NCI-H69 (cell line): Measurements from ENCODE around the gene IL17A.
A peak's percentile ranks its signal among the peaks of the same experiment; 100 is the strongest.
"Not testable (repeated sequence)": the region's sequence is repeated elsewhere in the genome, so short reads cannot be mapped to it uniquely, and the experiment has no call there.

Experiments
- DNase-seq: peaks from one replicate; lab custom pipeline; 2025; lab: John Stamatoyannopoulos, UW

Gene IL17A

GRCh38 chr6:52164319-52165094 is 21.7 kb upstream of the IL17A start:
- peak; percentile 35 for DNase-seq

- DNase-seq = no peak
These were observed 18.9 kb upstream of the IL17A start for GRCh38 chr6:52167267-52167666.

GRCh38 chr6:52168351-52168750 is 17.8 kb upstream of the IL17A start:
- DNase-seq = not testable (repeated sequence)

- no peak for DNase-seq
These were observed 12.1 kb upstream of the IL17A start for GRCh38 chr6:52174118-52174517.

- DNase-seq = no peak
These were observed 9.6 kb upstream of the IL17A start for GRCh38 chr6:52176550-52176949.

- DNase-seq = no peak
These were observed 8.2 kb upstream of the IL17A start for GRCh38 chr6:52177961-52178360.

DNA sequence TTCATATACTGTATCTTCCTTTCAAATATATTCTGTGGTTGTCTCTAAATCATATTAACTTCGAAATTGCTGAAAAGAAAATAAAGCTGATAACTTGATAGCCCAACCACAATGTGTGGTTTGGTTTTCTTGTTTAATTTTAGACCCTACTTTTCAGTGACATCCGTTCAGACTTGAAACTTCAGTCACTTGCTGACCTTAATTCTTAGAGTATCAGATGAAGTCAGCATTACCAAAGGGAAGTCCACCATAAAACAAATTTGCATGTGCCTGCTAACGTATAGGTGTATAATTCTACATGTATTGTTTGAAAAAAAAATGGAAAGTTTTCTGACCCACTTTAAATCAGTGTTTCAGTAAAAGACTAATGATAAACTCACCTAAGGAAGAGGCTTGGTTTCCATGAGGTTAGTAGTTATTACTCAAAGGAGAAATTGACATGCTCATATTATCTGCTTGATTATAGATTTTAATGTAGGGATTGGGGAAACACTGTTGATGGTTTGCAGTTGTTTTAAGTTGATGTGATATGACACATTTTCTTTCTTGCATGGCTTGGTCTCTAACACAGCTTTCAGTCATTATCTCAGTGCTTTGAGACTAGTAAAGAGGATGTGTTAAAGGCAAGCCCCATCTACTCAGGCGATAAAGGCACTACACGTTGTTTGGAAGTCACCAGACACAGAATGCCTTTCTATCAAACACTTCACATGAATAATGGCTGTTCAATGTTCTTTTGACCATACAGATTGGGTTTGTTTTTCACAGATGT is 5.2 kb upstream of the IL17A start:
- no peak for DNase-seq

GRCh38 chr6:52183131-52183713 is 3.0 kb upstream of the IL17A start:
- peak; percentile 5 for DNase-seq

DNA sequence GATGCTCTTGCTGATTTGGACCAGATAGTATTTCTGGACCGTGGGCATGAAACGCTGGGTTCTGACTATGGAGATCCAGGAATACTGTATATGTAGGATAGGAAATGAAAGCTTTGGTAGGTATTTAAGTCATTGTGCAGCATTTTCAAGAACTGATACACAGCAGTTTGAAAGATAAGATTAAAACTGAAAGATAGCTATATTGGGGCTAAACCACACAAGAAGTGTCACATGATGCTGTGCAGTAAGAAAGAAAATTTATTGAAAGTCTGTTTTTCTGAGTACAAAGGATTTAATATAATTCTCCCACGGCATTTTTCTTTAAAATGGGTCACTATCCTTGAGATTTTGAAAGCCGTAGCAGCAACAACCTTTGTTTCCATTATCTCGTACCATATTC is 305 bp downstream of the IL17A start:
- DNase-seq = no peak

- no peak for DNase-seq
These were observed 923 bp downstream of the IL17A start for GRCh38 chr6:52187098-52187497.

DNA sequence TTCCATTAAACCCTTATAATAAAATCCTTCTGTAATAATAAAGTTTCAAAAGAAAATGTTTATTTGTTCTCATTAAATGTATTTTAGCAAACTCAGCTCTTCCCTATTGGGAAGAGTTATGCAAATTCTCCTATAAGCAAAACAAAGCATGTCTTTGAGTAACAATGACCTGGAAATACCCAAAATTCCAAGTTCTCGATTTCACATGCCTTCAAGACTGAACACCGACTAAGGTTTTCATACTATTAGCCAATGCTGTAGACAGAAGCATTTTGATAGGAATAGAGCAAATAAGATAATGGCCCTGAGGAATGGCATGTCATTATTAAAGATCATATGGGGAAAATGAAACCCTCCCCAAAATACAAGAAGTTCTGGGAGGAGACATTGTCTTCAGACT is 3.8 kb downstream of the IL17A start:
- no peak for DNase-seq

DNA sequence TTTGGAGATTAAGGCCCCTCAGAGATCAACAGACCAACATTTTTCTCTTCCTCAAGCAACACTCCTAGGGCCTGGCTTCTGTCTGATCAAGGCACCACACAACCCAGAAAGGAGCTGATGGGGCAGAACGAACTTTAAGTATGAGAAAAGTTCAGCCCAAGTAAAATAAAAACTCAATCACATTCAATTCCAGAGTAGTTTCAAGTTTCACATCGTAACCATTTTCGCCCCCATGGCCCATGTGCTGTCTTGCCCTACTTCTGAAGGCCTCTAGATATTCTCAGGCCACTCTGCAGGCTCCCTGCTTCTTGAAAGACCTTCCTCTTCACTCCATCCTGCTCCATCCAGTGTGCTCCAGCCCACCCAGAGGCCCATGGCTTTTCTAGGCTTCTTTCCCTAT is 4.2 kb downstream of the IL17A start:
- no peak for DNase-seq

DNA sequence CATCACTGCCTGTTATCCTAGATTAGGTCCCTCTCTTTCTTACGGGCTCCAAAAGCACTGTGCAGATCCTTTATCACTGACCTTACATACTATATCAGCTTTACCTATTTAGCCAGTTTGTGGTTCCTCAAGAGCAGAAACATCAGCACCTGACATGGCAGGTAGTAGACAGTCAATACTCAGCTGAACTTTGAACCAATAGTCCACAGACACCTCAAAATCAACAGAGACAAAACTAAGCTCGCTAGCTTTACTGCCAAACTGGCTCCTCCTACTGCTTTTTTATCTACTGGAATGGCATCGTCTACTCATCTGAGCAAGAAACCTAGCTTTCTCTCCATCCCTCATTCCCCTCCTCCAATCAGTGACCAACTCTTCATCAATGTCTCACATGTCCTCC is 5.6 kb downstream of the IL17A start:
- DNase-seq = no peak

GRCh38 chr6:52195886-52196285 is 9.7 kb downstream of the IL17A start:
- no peak for DNase-seq

GRCh38 chr6:52200088-52200487 is 13.9 kb downstream of the IL17A start:
- DNase-seq = peak; percentile 5

- DNase-seq = no peak
These were observed 14.9 kb downstream of the IL17A start for GRCh38 chr6:52201046-52201445.

- DNase-seq = no peak
These were observed 15.3 kb downstream of the IL17A start for GRCh38 chr6:52201493-52201892.

DNA sequence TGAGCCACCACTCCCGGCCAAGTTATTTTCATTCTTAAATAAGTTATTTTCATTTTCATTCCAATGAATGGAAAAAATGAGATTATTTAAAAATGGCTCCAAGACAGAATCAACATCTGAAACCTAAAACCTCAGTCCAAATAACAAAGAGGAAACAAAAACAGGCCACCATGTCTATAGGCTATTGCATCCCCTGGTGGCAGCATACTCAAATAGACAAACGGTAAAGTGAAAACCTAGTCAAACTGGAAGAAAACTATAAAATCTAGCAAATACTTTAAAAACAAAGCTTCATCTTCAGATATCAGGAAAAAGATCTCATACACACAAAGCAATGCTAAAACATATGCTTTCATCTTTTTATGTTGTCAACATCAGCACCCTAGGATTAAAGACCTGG is 20.9 kb downstream of the IL17A start:
- no peak for DNase-seq

DNA sequence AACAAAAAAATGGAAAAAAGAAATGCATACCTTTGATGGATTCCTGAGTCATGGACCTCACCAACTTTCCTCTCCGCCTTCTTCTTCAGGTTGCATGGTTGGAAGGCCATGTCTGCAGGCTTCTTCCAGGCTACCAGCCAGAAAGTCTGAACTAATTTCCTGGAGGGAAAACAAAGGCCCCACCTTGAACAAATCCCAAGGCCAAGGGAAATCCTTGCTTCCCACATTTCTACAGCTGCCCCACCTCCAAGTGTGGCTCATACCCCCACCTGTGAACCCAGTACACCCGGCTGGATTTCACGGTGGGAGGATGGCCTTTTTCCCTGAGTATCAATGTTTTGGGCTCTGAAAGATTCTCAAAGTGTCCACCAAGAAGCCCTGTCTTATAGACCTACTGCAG is 22.4 kb downstream of the IL17A start:
- peak; percentile 3 for DNase-seq

- no peak for DNase-seq
These were observed 23.6 kb downstream of the IL17A start for GRCh38 chr6:52209770-52210169.

DNA sequence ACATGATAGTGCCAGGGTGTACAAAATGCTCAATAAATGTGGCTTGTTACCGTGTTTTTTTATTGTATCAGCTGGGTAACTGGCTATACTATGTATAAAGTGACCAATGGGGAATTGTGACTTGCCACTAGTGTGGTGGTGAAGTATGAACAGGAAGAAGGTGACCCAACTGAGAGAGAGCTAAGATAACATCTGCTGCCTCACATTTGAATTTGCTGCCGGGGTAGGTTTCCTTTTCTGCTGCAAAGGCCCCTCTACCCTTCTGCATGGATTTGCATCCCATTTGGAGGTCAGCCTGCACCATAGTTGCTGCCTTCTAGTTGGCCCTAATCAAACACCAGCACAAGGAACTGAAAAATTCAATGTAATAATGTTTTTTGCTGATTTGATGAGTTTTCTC is 24.1 kb downstream of the IL17A start:
- no peak for DNase-seq

DNA sequence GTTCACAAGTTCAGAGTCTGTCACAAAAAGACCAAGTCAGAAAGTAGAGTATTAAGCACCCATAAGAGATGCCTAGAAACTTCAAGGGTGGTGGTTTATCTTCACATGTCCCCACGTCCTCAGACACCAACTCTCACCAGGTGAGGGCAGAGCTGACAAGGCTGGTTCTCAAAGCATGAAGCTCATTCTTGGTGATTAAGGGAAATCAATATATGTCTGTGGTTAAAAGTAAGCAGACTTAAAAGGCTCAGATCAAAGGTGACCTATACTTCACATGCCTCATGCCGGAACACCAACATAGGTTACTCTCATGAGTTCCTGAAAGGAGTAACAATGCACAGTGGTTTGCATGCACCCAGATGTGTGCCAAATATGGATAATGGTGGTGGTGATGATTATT is 27.0 kb downstream of the IL17A start:
- no peak for DNase-seq

DNA sequence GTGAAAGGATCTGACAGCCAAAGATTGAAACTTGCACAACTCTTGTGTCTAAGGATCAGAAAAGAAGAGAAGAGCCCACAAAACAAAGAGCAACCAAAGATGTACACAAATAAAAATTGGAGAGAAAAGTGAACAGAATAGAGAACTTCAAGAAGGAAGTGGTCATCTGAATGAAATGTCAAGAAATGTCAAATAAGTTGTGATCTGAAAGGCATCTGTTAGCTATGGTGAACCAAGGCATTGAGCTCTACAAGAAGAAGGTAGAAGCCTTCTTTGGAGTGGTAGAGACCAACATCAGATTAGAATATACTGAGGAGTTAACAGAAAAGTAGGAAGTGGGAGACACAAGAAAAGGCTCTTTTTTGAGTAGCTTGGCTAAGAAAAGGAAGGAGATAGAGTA is 29.6 kb downstream of the IL17A start:
- no peak for DNase-seq
